Measurements from ENCODE around the gene GHRH.

The GHRH gene

DNA sequence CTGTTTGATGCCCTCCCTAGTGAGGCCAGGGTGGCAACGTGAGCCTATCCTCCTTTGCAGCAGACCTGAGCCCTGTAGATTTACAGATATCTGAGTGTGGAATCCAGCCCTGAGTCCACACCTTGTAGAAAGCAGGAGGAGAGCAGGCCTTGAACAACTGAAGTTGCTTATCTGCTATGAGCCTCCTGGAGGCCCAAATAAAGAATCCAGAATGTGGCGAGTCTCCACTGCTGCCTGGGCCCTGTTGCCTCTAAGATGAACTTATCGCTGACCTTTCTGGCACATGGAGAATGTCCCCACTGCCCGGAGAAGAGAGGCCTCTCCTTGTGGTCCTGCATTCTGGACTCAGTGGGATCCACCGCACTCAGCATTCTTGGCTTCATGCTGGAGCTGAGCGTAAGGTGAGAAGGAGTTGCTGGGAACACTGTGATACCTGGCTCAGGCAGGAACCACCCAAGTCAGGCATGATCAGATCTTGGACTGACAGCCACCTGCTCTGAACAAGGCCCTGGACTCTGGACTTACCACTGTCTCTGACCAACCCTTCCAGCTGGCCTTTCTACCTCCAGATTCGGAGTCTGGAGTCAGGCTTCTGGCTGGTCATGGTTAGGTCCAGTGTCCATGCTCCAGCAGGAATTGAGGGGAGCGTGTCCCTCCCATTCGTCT is 22.0 kb upstream of the GHRH start:
- no peak for DNase-seq (ENCODE audit: extremely low spot score)
- ChIA-PET POLR2A (interaction anchor here (0.7 kb wide), 1 partner anchor 13 kb away, joined by 3 read pairs; no protein-coding TSS in a partner anchor), CTCF (no interaction called here)
- TF ChIP-seq FOXM1 (IDR thresholded peaks at IDR 0.05; ENCODE audit: borderline replicate concordance): no peak
- no peak for TF ChIP-seq L3MBTL2 (conservative IDR thresholded peaks at IDR 0.05)

DNA sequence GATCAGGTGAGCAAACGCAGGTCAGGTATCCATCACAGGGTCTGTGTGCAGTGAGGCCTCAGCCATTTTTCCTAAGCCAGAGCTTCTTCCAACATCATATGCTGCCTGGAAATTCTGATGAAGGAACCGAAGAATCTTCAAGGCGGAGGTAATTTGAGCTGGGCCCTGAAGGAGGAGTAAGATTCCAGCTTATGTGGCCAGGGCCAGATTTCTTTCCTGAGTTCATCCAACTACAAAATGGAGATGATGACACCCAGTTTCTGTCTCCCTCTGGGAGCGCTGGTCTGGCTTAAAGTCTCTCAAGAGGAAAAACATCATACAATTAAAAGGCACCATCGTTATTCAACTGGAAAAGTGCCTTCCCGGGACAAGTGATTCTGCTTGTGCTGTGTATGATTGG is 20.9 kb upstream of the GHRH start:
- no peak for DNase-seq (ENCODE audit: extremely low spot score)
- TF ChIP-seq ZNF384 (IDR thresholded peaks at IDR 0.05) (no peak), LEF1 (IDR thresholded peaks at IDR 0.05; ENCODE audit: borderline replicate concordance) (no peak), FOXM1 (IDR thresholded peaks at IDR 0.05; ENCODE audit: borderline replicate concordance) (no peak), HDGF (IDR thresholded peaks at IDR 0.05; ENCODE audit: borderline replicate concordance) (no peak), SP1 (IDR thresholded peaks at IDR 0.05) (no peak), FOXA1 (IDR thresholded peaks at IDR 0.05) (no peak), ARNT (IDR thresholded peaks at IDR 0.05) (no peak), SUZ12 (IDR thresholded peaks at IDR 0.05) (no peak), BHLHE40 (IDR thresholded peaks at IDR 0.05; ENCODE audit: borderline replicate concordance) (no peak), CTBP1 (IDR thresholded peaks at IDR 0.05; ENCODE audit: borderline replicate concordance) (no peak), FOXK2 (IDR thresholded peaks at IDR 0.05) (no peak), TARDBP (IDR thresholded peaks at IDR 0.05) (no peak), NFRKB (IDR thresholded peaks at IDR 0.05) (no peak)
- TF ChIP-seq, protein P1, sequence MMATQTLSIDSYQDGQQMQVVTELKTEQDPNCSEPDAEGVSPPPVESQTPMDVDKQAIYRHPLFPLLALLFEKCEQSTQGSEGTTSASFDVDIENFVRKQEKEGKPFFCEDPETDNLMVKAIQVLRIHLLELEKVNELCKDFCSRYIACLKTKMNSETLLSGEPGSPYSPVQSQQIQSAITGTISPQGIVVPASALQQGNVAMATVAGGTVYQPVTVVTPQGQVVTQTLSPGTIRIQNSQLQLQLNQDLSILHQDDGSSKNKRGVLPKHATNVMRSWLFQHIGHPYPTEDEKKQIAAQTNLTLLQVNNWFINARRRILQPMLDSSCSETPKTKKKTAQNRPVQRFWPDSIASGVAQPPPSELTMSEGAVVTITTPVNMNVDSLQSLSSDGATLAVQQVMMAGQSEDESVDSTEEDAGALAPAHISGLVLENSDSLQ (IDR thresholded peaks at IDR 0.05): no peak
- POLR2A ChIA-PET: no interaction called here
- CTCF ChIA-PET: no interaction called here

DNA sequence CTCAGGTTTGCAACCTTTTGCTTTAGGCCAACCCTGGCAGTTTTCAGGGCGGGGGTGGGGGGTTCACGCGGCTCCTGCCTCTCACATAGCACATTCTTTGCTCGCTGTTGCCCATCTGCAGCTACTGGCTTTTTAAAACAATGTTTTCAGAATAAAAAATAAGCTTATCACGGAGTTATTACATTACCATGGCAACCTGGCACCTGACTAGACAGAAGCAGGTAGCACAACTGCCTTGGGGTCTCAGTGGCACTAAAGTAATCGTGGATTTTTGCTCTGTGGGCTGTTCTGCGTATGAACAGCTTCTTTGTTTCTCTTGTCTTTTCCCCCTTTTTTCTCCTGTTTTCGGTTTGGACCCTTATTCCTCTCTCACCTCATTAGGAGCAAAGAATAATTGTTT is 18.8 kb upstream of the GHRH start:
- no peak for DNase-seq (ENCODE audit: extremely low spot score)
- ChIA-PET CTCF (interaction anchor here (0.6 to 1.3 kb wide), 2 partner anchors 11 to 534 kb away, joined by 3 to 4 read pairs; no protein-coding TSS in a partner anchor), POLR2A (interaction anchor here (2.3 kb wide), 1 partner anchor 9 kb away, joined by 13 read pairs; the partner anchor contains the start of gene MANBAL)
- TF ChIP-seq LEF1 (IDR thresholded peaks at IDR 0.05; ENCODE audit: borderline replicate concordance) (no peak), FOXA1 (IDR thresholded peaks at IDR 0.05) (no peak), ARNT (IDR thresholded peaks at IDR 0.05) (no peak), FOXK2 (IDR thresholded peaks at IDR 0.05) (no peak), HDGF (IDR thresholded peaks at IDR 0.05; ENCODE audit: borderline replicate concordance) (no peak), FOXM1 (IDR thresholded peaks at IDR 0.05; ENCODE audit: borderline replicate concordance) (no peak), TARDBP (IDR thresholded peaks at IDR 0.05) (no peak), ZNF384 (IDR thresholded peaks at IDR 0.05) (no peak), NFRKB (IDR thresholded peaks at IDR 0.05) (no peak), L3MBTL2 (conservative IDR thresholded peaks at IDR 0.05) (no peak), CTBP1 (IDR thresholded peaks at IDR 0.05; ENCODE audit: borderline replicate concordance) (no peak), ELF4 (IDR thresholded peaks at IDR 0.05) (no peak), SP1 (IDR thresholded peaks at IDR 0.05) (no peak), BHLHE40 (IDR thresholded peaks at IDR 0.05; ENCODE audit: borderline replicate concordance) (no peak), SUZ12 (IDR thresholded peaks at IDR 0.05) (no peak)
- TF ChIP-seq, protein P1 (IDR thresholded peaks at IDR 0.05): no peak

DNA sequence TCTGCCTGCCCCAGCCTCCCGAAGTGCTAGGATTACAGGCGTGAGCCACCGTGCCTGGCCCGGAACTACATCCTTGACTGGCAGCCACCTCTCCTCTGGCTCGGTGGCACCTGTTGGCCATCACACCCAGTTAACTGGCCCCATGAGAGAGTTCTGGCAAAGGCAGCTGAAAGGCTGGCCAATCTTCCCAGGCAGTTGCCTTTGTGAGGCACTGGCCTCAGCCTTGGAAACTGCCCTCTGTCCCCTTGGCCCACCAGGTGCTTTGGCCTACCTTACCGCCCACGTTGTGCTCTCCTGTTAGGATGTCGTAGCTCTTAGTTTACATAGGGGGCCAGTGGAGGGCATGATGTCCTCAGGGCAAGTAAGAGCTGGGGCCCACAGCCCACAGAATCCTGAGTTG is 18.2 kb upstream of the GHRH start:
- ChIA-PET CTCF (interaction anchor here (0.6 to 1.3 kb wide), 2 partner anchors 10 to 534 kb away, joined by 3 to 4 read pairs; no protein-coding TSS in a partner anchor), POLR2A (interaction anchor here (2.3 kb wide), 1 partner anchor 10 kb away, joined by 13 read pairs; the partner anchor contains the start of gene MANBAL)
- TF ChIP-seq FOXK2 (IDR thresholded peaks at IDR 0.05) (no peak), BHLHE40 (IDR thresholded peaks at IDR 0.05; ENCODE audit: borderline replicate concordance) (no peak)
- no peak for DNase-seq (ENCODE audit: extremely low spot score)

DNA sequence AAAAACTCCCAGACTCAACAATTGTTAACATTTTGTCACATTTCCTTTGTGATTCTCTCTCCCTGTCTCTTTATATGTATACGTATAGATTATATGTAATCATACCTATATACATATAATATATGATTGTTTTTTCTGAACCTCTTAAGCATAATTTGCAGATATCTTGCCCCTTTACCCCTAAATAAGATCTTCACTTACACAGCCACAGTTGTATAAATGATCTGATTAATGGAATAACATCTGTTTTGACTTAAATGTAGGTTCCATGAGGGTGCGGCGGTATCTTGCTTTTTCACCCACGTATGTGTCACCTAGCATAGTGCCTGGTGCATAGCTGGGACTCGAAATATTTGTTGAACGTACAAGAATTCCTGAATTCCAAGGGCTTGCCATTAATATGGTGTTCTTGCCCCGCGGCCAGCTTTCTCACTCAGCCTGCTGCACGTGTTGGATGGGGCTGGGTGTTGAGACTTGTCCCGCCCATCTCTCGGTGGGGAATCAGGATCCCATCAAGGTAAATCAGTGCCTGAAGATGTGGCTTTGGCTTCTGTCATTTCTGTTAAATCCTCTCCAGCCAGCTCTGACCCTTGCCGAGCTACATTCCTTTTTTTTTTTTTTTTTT is 17.5 kb upstream of the GHRH start:
- POLR2A ChIA-PET: interaction anchor here (2.3 kb wide), 1 partner anchor 10 kb away, joined by 13 read pairs; the partner anchor contains the start of gene MANBAL
- CTCF ChIA-PET: interaction anchor here (0.6 kb wide), 1 partner anchor 27 kb away, joined by 3 read pairs; no protein-coding TSS in a partner anchor
- TF ChIP-seq TARDBP (IDR thresholded peaks at IDR 0.05): no peak
- no peak for TF ChIP-seq NFRKB (IDR thresholded peaks at IDR 0.05)
- no peak for TF ChIP-seq LEF1 (IDR thresholded peaks at IDR 0.05; ENCODE audit: borderline replicate concordance)
- TF ChIP-seq BHLHE40 (IDR thresholded peaks at IDR 0.05; ENCODE audit: borderline replicate concordance): no peak
- no peak for TF ChIP-seq FOXM1 (IDR thresholded peaks at IDR 0.05; ENCODE audit: borderline replicate concordance)
- TF ChIP-seq SP1 (IDR thresholded peaks at IDR 0.05): no peak
- no peak for TF ChIP-seq FOXA1 (IDR thresholded peaks at IDR 0.05)
- TF ChIP-seq FOXK2 (IDR thresholded peaks at IDR 0.05): no peak
- no peak for TF ChIP-seq ELF4 (IDR thresholded peaks at IDR 0.05)
- DNase-seq (ENCODE audit: extremely low spot score): no peak

DNA sequence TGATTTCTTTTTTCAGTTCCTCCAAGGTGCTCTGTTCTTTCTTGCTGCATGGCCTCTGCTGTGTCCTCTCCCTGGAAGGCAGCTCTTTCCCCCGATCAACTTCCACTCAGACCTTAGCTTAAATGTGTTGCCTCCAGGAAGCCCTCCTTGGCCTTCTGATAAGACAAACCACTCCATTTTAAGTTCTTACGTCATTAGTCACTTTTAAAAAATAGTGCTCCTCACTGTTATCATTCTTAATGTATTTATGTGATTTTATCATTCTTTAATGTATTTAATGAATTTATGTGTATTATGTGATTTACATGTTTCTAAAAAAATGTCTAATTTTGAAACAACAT is 15.6 kb upstream of the GHRH start:
- TF ChIP-seq NFRKB (IDR thresholded peaks at IDR 0.05) (no peak), SP1 (IDR thresholded peaks at IDR 0.05) (no peak), L3MBTL2 (conservative IDR thresholded peaks at IDR 0.05) (no peak), FOXK2 (IDR thresholded peaks at IDR 0.05) (no peak), HDGF (IDR thresholded peaks at IDR 0.05; ENCODE audit: borderline replicate concordance) (no peak), ARNT (IDR thresholded peaks at IDR 0.05) (no peak), TARDBP (IDR thresholded peaks at IDR 0.05) (no peak), FOXM1 (IDR thresholded peaks at IDR 0.05; ENCODE audit: borderline replicate concordance) (no peak), LEF1 (IDR thresholded peaks at IDR 0.05; ENCODE audit: borderline replicate concordance) (no peak)
- TF ChIP-seq, protein P1 (IDR thresholded peaks at IDR 0.05): no peak
- POLR2A ChIA-PET: interaction anchor here (1.4 kb wide), 1 partner anchor 12 kb away, joined by 7 read pairs; the partner anchor contains the start of gene MANBAL
- DNase-seq (ENCODE audit: extremely low spot score): no peak
- CTCF ChIA-PET: interaction anchor here (0.9 to 1.9 kb wide), 2 partner anchors 8 to 108 kb away, joined by 4 to 7 read pairs; no protein-coding TSS in a partner anchor

Data from HEK293T (cell line).